ENCODE data around the gene TCEAL9.
"Not testable (repeated sequence)": the region's sequence is repeated elsewhere in the genome, so short reads cannot be mapped to it uniquely, and the experiment has no call there.

The TCEAL9 gene

GRCh38 chrX:103356130-103356798 is at the start of gene TCEAL9:
Gene TCEAL9, plus strand, starts transcription at chrX:103356506. Its CDS starts 1,179 bp downstream, at chrX:103357685.
- DNase-seq (ENCODE audit: low read depth, low spot score): no peak

GRCh38 chrX:103309860-103310554 is 46.3 kb upstream of the TCEAL9 start:
- no peak for DNase-seq (ENCODE audit: low read depth, low spot score)

- DNase-seq (ENCODE audit: low read depth, low spot score): no peak
Observed at GRCh38 chrX:103310555-103311398, 45.5 kb upstream of the TCEAL9 start, which contains the start of gene BEX2. Gene BEX2, minus strand, starts transcription at chrX:103310990. Its CDS starts 1,014 bp downstream, at chrX:103309976.

GRCh38 chrX:103311399-103311780 is 44.9 kb upstream of the TCEAL9 start:
- DNase-seq (ENCODE audit: low read depth, low spot score): no peak

GRCh38 chrX:103329991-103330390 is 26.3 kb upstream of the TCEAL9 start, which contains the start of gene TCEAL7:
Gene TCEAL7, plus strand, starts transcription at chrX:103330239. Its CDS starts 1,165 bp downstream, at chrX:103331404.
- DNase-seq (ENCODE audit: low read depth, low spot score): no peak

- no peak for DNase-seq (ENCODE audit: low read depth, low spot score)
Observed at GRCh38 chrX:103330681-103331288, 25.5 kb upstream of the TCEAL9 start.

- DNase-seq (ENCODE audit: low read depth, low spot score): no peak
Observed at GRCh38 chrX:103338663-103339062, 17.6 kb upstream of the TCEAL9 start.

- no peak for DNase-seq (ENCODE audit: low read depth, low spot score)
Observed at GRCh38 chrX:103343105-103343504, 13.2 kb upstream of the TCEAL9 start.

GRCh38 chrX:103344606-103345005 is 11.7 kb upstream of the TCEAL9 start:
- DNase-seq (ENCODE audit: low read depth, low spot score): no peak

- no peak for DNase-seq (ENCODE audit: low read depth, low spot score)
Observed at GRCh38 chrX:103347682-103348397, 8.5 kb upstream of the TCEAL9 start.

- DNase-seq (ENCODE audit: low read depth, low spot score): no peak
Observed at GRCh38 chrX:103356858-103357257, 552 bp downstream of the TCEAL9 start.

- DNase-seq (ENCODE audit: low read depth, low spot score): no peak
Observed at GRCh38 chrX:103357871-103358270, 1.6 kb downstream of the TCEAL9 start.

GRCh38 chrX:103359605-103360004 is 3.3 kb downstream of the TCEAL9 start:
- DNase-seq (ENCODE audit: low read depth, low spot score): not testable (repeated sequence)

GRCh38 chrX:103360092-103360491 is 3.8 kb downstream of the TCEAL9 start:
- DNase-seq (ENCODE audit: low read depth, low spot score): no peak

GRCh38 chrX:103360916-103361315 is 4.6 kb downstream of the TCEAL9 start:
- no peak for DNase-seq (ENCODE audit: low read depth, low spot score)

- no peak for DNase-seq (ENCODE audit: low read depth, low spot score)
Observed at GRCh38 chrX:103361798-103362197, 5.5 kb downstream of the TCEAL9 start.

GRCh38 chrX:103362474-103362873 is 6.2 kb downstream of the TCEAL9 start:
- no peak for DNase-seq (ENCODE audit: low read depth, low spot score)

GRCh38 chrX:103363046-103363445 is 6.7 kb downstream of the TCEAL9 start:
- no peak for DNase-seq (ENCODE audit: low read depth, low spot score)

- DNase-seq (ENCODE audit: low read depth, low spot score): no peak
Observed at GRCh38 chrX:103367502-103367901, 11.2 kb downstream of the TCEAL9 start.

- no peak for DNase-seq (ENCODE audit: low read depth, low spot score)
Observed at GRCh38 chrX:103369479-103369878, 13.2 kb downstream of the TCEAL9 start.

GRCh38 chrX:103372886-103373285 is 16.6 kb downstream of the TCEAL9 start:
- DNase-seq (ENCODE audit: low read depth, low spot score): no peak

Data from brain pericyte (primary cell).